Cardiac fibroblast (primary cell): ENCODE results near the gene ARHGAP26.

Experiments used
- DNase-seq, 2 donors: peaks; one replicate each; pipeline versions ENCODE4 v3.0.0 to v3.0.0-alpha.2; 2010; ENCODE audit warnings: low read depth in 2 of 2
- H3K4me3 ChIP-seq, 2 donors: replicated peaks in 1 of 2; 1 replicate in 1 of 2; 2 replicates in 1 of 2; pipeline ENCODE4 v1.5.1; 2011; ENCODE audit warnings: low read depth in 2 of 2, low read length in 2 of 2, mild to moderate bottlenecking in 2 of 2, moderate library complexity in 1 of 2
- TF ChIP-seq, protein P1 (sequence below): IDR thresholded peaks from one replicate; pipeline ENCODE4 v1.5.1; 2011; ENCODE audit warnings: low read depth, mild to moderate bottlenecking, low read length, inconsistent platforms

Gene ARHGAP26

DNA sequence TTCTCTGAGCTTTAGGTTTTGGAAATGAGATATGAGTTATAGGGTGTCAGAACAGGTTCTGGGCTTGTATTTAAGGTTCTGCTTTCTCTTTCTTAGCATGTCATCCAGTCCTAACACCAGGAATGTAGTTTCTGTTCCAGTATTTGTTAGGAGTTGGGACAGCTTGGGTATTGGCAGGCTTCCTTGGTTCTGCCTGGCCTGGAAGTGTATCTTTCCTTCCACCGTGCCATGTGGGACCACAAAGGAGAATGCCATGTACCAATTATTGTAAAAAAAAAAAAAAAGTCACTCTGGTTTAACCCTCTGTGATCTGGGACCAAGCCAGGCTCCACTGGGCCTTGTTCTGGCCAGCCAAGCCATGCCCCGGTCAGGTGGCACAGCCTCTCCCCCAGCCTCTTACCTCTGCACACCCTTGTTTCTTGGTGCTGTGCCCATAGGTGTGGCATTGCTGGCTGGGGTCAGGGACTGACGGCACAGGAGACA is 47.8 kb downstream of the ARHGAP26 start:
- DNase-seq, result peak in 1 of 2 donors; percentile 56
- TF ChIP-seq, protein P1, sequence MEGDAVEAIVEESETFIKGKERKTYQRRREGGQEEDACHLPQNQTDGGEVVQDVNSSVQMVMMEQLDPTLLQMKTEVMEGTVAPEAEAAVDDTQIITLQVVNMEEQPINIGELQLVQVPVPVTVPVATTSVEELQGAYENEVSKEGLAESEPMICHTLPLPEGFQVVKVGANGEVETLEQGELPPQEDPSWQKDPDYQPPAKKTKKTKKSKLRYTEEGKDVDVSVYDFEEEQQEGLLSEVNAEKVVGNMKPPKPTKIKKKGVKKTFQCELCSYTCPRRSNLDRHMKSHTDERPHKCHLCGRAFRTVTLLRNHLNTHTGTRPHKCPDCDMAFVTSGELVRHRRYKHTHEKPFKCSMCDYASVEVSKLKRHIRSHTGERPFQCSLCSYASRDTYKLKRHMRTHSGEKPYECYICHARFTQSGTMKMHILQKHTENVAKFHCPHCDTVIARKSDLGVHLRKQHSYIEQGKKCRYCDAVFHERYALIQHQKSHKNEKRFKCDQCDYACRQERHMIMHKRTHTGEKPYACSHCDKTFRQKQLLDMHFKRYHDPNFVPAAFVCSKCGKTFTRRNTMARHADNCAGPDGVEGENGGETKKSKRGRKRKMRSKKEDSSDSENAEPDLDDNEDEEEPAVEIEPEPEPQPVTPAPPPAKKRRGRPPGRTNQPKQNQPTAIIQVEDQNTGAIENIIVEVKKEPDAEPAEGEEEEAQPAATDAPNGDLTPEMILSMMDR, result no peak
- H3K4me3 ChIP-seq, result no peak overlapping the region

DNA sequence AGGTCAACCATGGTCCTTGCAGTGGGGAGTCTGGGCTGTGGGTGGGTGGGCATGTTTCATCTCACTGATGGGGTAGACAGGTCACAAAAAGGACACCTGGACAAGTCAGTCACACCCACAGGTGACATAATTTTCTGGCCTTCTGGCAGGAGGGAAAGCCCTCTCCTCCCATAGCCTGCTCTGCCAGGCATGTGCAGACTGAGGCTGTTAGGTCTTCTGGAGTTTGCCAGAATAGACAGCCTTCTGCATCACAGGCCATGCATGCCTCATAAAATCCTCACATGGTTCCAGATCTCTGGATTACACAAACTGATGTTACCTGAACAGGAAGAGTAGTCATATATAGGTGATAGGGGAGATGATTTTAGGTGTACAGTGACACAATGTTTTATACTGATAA is 49.1 kb downstream of the ARHGAP26 start:
- DNase-seq, result no peak
- TF ChIP-seq, protein P1, result no peak
- H3K4me3 ChIP-seq, result no peak overlapping the region

DNA sequence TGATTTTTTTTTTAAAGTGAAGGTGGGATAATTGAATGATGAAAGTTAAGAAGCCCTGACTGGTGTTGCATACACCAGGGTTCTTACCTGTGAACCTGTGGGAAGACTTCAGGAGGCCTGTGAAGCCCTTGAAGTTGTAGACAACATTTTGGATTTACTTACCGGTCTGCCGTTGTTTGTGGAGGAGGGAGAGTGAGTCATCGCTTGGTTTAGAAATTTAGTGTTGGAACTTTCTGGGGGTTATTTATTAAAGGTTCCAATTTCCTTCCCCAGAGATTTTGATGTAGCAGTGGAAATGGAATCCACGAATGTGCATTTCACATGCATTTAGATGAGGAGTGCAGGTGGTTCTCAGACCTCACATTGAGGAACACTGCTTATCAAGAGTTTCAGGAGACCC is 49.6 kb downstream of the ARHGAP26 start:
- TF ChIP-seq, protein P1, result no peak
- DNase-seq, result peak in 1 of 2 donors; percentile 60
- H3K4me3 ChIP-seq, result no peak overlapping the region

DNA sequence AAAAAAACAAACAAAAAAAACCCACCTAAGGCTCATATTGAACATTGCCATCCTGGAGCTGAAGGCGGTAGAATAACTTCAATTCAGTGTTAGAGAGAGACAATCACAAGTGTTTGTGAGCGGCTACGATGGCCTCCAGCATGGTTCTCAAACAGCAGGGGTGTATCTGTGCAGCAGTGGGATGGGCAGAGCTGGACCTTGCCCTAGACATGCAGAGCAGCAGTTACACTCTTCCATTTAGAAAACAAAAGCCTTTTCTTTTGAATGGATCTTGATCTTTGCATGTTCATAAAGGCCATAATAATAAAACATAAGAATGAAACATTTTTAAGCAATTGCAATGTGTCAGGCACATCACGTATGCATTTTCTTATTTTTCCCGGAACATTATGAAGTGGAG is 50.3 kb downstream of the ARHGAP26 start:
- no peak for DNase-seq
- no peak overlapping the region for H3K4me3 ChIP-seq
- TF ChIP-seq, protein P1, result no peak

DNA sequence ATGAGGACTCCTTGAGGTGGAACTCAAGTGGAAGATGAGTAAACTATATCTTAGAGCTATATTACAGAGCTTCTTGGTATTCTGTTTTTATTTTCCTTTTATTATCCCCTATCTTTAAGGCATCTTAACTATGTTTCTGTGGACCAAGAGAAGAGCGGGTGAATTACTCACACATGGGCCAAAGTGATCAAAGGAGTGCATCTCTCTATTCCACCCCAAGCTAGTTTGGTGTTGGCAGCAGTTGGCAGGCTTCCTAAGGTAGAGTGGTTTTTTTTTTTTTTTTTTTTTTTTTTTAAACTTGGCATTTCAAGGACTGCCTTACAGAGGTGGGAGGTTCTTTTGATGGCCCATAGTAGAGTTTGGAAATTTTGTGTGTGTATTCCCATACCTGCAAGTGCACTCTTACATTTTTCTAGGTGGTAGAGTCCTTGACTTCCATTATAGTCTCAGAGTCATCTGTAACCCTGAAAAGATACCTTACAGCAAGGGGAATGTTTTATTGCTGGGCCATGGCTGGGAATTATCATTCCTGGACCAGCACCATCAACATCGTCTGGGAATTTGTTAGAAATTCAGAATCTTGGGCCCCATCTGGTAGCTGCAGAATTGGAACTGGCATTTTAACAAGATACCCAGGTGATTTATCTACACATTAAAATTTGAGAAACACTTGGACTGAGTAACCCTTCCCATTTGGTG is 51.0 kb downstream of the ARHGAP26 start:
- TF ChIP-seq, protein P1, result no peak
- DNase-seq, result no peak
- H3K4me3 ChIP-seq, result no peak overlapping the region

DNA sequence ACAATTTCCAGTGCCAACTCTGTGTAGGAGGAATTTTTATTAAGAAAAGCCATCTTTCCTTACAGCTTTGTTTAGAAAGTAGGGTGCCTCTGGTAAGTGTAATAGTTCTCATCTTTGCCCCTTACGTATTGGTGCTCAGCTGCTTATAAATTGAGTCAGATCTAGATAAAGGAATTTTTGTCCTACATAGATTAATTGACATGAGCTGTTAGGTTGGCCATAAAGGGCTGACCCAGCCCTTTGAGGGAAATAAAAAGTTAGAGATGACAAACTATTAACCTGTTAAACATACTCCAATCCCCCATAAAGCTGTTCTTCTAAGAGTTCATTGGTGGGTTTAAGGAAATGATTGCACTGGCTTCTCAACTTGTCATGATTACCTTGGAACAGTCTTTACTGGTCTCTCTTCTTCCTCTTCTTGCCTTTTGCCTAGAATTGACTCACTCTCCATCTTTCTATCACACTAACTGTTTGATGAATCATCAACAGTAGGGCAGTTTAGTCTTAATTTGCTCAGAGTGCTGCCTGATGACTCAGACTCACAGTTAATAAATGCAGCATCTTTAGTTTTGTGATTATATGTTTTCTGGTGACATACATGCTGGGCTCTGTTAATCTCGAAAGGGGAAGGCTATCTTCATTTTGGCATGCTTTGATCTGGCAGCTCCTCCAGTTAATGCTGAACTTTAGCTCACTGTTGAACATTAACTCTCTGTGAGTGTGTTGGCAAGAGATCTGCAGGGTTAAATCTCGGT is 51.7 kb downstream of the ARHGAP26 start:
- TF ChIP-seq, protein P1, result no peak
- H3K4me3 ChIP-seq, result no peak overlapping the region
- peak; percentile 78 to 82 for DNase-seq
